ENCODE results near the gene TRIM29. TPM values are rescaled to one million over a fixed set of nuclear protein-coding genes. Genes with fewer than 3 reads are reported as not detected.

TRIM29 gene
- total RNA-seq, 1 donor from 2014 or later: 1.1 TPM

DNA sequence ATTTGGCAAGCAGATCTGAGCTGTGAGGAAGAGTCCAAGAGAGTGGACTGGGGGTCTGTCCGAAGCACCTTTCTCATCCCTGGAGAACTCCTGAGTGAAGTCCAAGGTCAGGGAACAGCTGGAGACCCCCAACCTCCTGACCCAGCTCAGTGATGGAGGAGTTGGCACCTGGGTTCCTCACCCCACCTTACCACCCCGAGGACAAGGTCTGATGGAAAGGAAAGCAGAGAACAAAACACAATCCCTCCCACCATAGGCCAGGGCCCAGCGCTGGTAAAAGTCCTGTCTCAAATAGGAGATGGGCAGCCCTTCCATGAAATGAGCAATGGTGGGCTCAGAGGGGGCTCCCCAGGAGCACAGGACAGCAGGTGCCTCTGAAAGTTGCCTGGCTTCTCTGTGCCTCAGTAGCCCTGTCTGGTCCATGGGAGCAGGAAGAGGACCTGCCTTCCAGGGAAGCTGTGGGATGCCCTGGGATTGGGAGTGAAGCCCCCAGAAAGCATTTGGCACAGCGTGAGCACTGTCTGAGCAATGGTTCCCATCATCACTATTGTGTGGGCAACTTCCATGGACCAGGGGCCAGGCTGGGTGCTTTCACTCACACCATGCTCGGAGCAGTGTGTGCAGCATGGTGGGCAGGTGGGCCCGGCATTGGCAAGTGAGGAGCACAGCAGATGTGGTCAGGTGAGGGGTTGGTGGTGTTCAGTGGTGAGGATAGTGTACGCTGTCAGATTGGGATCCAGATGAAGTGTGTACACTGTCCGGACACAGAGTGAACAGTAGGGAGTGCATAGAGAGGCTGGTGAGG is 7.5 kb downstream of the TRIM29 start:
- Histone ChIP-seq H3K27ac (ENCODE audit: low read depth, low read length) (no peak overlapping the region), H3K4me3 (ENCODE audit: insufficient read depth, low read depth, low read length) (no peak overlapping the region), H2AFZ (ENCODE audit: low read depth, low read length) (no peak overlapping the region), H3K4me2 (ENCODE audit: low read length) (no peak overlapping the region), H3K9ac (ENCODE audit: low read length) (no peak overlapping the region), H3K27me3 (ENCODE audit: insufficient read depth, low read length) (peaks cover 27% of the 10 kb centered on the region), H3K9me3 (ENCODE audit: insufficient read depth, low read depth, low read length) (no peaks in the 10 kb centered on the region), H3K36me3 (ENCODE audit: insufficient read depth, low read length) (no peaks in the 10 kb centered on the region), H3K79me2 (ENCODE audit: insufficient read depth, low read length) (no peaks in the 10 kb centered on the region), H3K4me1 (ENCODE audit: insufficient read depth, low read length) (no peaks in the 10 kb centered on the region), H4K20me1 (ENCODE audit: insufficient read depth, low read length) (no peaks in the 10 kb centered on the region)
- H3K27me3 Mint-ChIP-seq (ENCODE audit: low read depth, unreplicated experiment): peaks cover 87% of the 10 kb centered on the region
- H3K36me3 Mint-ChIP-seq (ENCODE audit: low read depth, unreplicated experiment): peaks cover 2% of the 10 kb centered on the region
- H3K27ac Mint-ChIP-seq (ENCODE audit: unreplicated experiment): no peak overlapping the region
- FAIRE-seq (no peak), DNase-seq (ENCODE audit: low read depth) (no peak)
- H3K4me1 Mint-ChIP-seq (ENCODE audit: low read depth, unreplicated experiment): no peaks in the 10 kb centered on the region
- TF ChIP-seq, protein P1, sequence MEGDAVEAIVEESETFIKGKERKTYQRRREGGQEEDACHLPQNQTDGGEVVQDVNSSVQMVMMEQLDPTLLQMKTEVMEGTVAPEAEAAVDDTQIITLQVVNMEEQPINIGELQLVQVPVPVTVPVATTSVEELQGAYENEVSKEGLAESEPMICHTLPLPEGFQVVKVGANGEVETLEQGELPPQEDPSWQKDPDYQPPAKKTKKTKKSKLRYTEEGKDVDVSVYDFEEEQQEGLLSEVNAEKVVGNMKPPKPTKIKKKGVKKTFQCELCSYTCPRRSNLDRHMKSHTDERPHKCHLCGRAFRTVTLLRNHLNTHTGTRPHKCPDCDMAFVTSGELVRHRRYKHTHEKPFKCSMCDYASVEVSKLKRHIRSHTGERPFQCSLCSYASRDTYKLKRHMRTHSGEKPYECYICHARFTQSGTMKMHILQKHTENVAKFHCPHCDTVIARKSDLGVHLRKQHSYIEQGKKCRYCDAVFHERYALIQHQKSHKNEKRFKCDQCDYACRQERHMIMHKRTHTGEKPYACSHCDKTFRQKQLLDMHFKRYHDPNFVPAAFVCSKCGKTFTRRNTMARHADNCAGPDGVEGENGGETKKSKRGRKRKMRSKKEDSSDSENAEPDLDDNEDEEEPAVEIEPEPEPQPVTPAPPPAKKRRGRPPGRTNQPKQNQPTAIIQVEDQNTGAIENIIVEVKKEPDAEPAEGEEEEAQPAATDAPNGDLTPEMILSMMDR (IDR thresholded peaks at IDR 0.05; ENCODE audit: insufficient read depth, low read depth, low read length): no peak
- no peak for TF ChIP-seq EZH2 (IDR thresholded peaks at IDR 0.05; ENCODE audit: insufficient read depth, low read length)
- no peak overlapping the region for H3K4me3 Mint-ChIP-seq (ENCODE audit: unreplicated experiment)
- H3K9me3 Mint-ChIP-seq (ENCODE audit: unreplicated experiment): peaks cover 16% of the 10 kb centered on the region

DNA sequence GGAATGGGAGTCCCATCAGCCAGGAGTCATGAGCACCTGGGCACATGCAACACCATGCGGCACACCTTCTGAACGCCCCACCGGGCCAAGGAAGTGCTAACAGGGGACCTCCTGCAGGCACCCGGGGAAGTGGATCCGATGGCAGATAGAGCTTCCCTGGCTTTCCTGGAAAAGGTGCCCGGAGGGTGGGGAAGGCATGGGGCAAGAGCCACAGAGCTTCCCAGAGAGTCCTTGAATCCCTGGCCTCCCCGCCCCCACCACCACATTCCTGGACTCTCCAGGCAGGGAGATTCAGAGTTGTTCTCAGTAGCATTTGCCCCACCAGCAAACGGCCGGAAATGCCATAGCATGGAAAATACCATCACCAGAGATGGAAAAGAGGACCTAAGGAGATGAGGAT is 8.3 kb downstream of the TRIM29 start:
- no peak overlapping the region for H3K4me3 ChIP-seq (ENCODE audit: insufficient read depth, low read depth, low read length)

More for the DNA sequence above, 8.3 kb downstream of the TRIM29 start:
- Histone ChIP-seq H3K9ac (ENCODE audit: low read length) (no peak overlapping the region), H3K36me3 (ENCODE audit: insufficient read depth, low read length) (no peaks in the 10 kb centered on the region), H3K27ac (ENCODE audit: low read depth, low read length) (no peak overlapping the region), H3K27me3 (ENCODE audit: insufficient read depth, low read length) (peaks cover 25% of the 10 kb centered on the region), H4K20me1 (ENCODE audit: insufficient read depth, low read length) (no peaks in the 10 kb centered on the region), H3K9me3 (ENCODE audit: insufficient read depth, low read depth, low read length) (no peaks in the 10 kb centered on the region), H3K4me1 (ENCODE audit: insufficient read depth, low read length) (no peaks in the 10 kb centered on the region), H3K4me2 (ENCODE audit: low read length) (no peak overlapping the region), H3K79me2 (ENCODE audit: insufficient read depth, low read length) (no peaks in the 10 kb centered on the region), H2AFZ (ENCODE audit: low read depth, low read length) (no peak overlapping the region)
- no peak for FAIRE-seq
- Mint-ChIP-seq H3K4me1 (ENCODE audit: low read depth, unreplicated experiment) (peaks cover 6% of the 10 kb centered on the region), H3K9me3 (ENCODE audit: unreplicated experiment) (peaks cover 16% of the 10 kb centered on the region), H3K27me3 (ENCODE audit: low read depth, unreplicated experiment) (peaks cover 83% of the 10 kb centered on the region), H3K36me3 (ENCODE audit: low read depth, unreplicated experiment) (peaks cover 2% of the 10 kb centered on the region), H3K4me3 (ENCODE audit: unreplicated experiment) (no peak overlapping the region), H3K27ac (ENCODE audit: unreplicated experiment) (no peak overlapping the region)
- TF ChIP-seq EZH2 (IDR thresholded peaks at IDR 0.05; ENCODE audit: insufficient read depth, low read length): no peak
- TF ChIP-seq, protein P1 (IDR thresholded peaks at IDR 0.05; ENCODE audit: insufficient read depth, low read depth, low read length): no peak
- DNase-seq (ENCODE audit: low read depth): no peak
